ENCODE data around the gene SEMA6D.

DNA sequence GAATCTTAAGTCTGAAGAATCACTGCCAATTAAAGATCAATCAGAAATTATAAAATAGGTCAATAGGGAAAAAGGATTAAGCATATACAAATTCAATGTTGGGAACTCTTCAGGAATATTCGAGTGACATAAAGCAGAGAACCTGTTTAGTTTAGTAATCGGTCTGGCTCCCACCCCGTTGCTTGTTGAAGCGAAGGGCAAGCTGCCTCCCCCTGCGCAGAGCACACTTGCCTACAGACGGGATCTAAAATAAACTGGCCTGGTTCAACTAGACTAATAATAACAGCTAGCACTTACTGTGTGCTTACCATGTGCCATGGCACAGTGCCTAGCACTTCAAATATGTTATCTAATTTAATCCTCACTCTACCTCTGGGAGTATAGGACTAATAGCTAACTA is 8.6 kb downstream of the SEMA6D start:
- TF ChIP-seq, protein P1, sequence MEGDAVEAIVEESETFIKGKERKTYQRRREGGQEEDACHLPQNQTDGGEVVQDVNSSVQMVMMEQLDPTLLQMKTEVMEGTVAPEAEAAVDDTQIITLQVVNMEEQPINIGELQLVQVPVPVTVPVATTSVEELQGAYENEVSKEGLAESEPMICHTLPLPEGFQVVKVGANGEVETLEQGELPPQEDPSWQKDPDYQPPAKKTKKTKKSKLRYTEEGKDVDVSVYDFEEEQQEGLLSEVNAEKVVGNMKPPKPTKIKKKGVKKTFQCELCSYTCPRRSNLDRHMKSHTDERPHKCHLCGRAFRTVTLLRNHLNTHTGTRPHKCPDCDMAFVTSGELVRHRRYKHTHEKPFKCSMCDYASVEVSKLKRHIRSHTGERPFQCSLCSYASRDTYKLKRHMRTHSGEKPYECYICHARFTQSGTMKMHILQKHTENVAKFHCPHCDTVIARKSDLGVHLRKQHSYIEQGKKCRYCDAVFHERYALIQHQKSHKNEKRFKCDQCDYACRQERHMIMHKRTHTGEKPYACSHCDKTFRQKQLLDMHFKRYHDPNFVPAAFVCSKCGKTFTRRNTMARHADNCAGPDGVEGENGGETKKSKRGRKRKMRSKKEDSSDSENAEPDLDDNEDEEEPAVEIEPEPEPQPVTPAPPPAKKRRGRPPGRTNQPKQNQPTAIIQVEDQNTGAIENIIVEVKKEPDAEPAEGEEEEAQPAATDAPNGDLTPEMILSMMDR (IDR thresholded peaks at IDR 0.05), result no peak
- TF ChIP-seq POLR2AphosphoS5 (IDR thresholded peaks at IDR 0.05), result peak; percentile 52
- TF ChIP-seq EP300 (IDR thresholded peaks at IDR 0.05), result no peak

Data from gastroesophageal sphincter (tissue), 3 donors.